NCI-H2107 treated with DMSO at 0.1 percent for 48 hours (cell line): Measurements from ENCODE around the gene CCL24.
"Not testable (repeated sequence)": the region's sequence is repeated elsewhere in the genome, so short reads cannot be mapped to it uniquely, and the experiment has no call there.

ENCODE experiments used
- DNase-seq: peaks from one replicate; lab custom pipeline; 2025; ENCODE audit not compliant: unreplicated experiment; lab: John Stamatoyannopoulos, UW

The CCL24 gene

GRCh38 chr7:75813781-75814236 is at the start of gene CCL24:
Gene CCL24 (minus strand): TSS chr7:75813806. CDS start chr7:75813715, 91 bp downstream.
- no peak for DNase-seq

GRCh38 chr7:75861636-75862035 is 48.0 kb upstream of the CCL24 start:
- DNase-seq = no peak

GRCh38 chr7:75858410-75858809 is 44.8 kb upstream of the CCL24 start:
- no peak for DNase-seq

- DNase-seq = no peak
Measured at GRCh38 chr7:75856536-75856935, 42.9 kb upstream of the CCL24 start.

- not testable (repeated sequence) for DNase-seq
Measured at GRCh38 chr7:75854813-75855345, 41.3 kb upstream of the CCL24 start.

GRCh38 chr7:75854233-75854632 is 40.6 kb upstream of the CCL24 start:
- DNase-seq = no peak

GRCh38 chr7:75850235-75850634 is 36.6 kb upstream of the CCL24 start:
- DNase-seq = no peak

GRCh38 chr7:75849573-75849972 is 36.0 kb upstream of the CCL24 start:
- no peak for DNase-seq

- no peak for DNase-seq
Measured at GRCh38 chr7:75847707-75848106, 34.1 kb upstream of the CCL24 start.

GRCh38 chr7:75845132-75845531 is 31.5 kb upstream of the CCL24 start:
- not testable (repeated sequence) for DNase-seq

GRCh38 chr7:75844158-75844557 is 30.6 kb upstream of the CCL24 start:
- no peak for DNase-seq

GRCh38 chr7:75843613-75844116 is 30.1 kb upstream of the CCL24 start:
- no peak for DNase-seq

- DNase-seq = no peak
Measured at GRCh38 chr7:75842836-75843446, 29.3 kb upstream of the CCL24 start.

GRCh38 chr7:75840029-75840428 is 26.4 kb upstream of the CCL24 start:
- no peak for DNase-seq

- not testable (repeated sequence) for DNase-seq
Measured at GRCh38 chr7:75838281-75838930, 24.8 kb upstream of the CCL24 start.

- DNase-seq = no peak
Measured at GRCh38 chr7:75836798-75837197, 23.2 kb upstream of the CCL24 start.

GRCh38 chr7:75835688-75836285 is 22.2 kb upstream of the CCL24 start:
- DNase-seq = no peak

- DNase-seq = not testable (repeated sequence)
Measured at GRCh38 chr7:75833662-75834061, 20.1 kb upstream of the CCL24 start.

- no peak for DNase-seq
Measured at GRCh38 chr7:75830978-75831377, 17.4 kb upstream of the CCL24 start.

GRCh38 chr7:75829656-75830055 is 16.1 kb upstream of the CCL24 start:
- peak; percentile 62 for DNase-seq

- DNase-seq = no peak
Measured at GRCh38 chr7:75823198-75823910, 9.7 kb upstream of the CCL24 start.
